ENCODE results near the gene PPP4R2.

PPP4R2 gene

GRCh38 chr3:73070675-73071575 is 74.3 kb downstream of the PPP4R2 start:
- no peak for DNase-seq (ENCODE audit: low read depth)

GRCh38 chr3:73071952-73072351 is 75.3 kb downstream of the PPP4R2 start:
- no peak for DNase-seq (ENCODE audit: low read depth)

GRCh38 chr3:73072634-73073033 is 76.0 kb downstream of the PPP4R2 start:
- no peak for DNase-seq (ENCODE audit: low read depth)

DNA sequence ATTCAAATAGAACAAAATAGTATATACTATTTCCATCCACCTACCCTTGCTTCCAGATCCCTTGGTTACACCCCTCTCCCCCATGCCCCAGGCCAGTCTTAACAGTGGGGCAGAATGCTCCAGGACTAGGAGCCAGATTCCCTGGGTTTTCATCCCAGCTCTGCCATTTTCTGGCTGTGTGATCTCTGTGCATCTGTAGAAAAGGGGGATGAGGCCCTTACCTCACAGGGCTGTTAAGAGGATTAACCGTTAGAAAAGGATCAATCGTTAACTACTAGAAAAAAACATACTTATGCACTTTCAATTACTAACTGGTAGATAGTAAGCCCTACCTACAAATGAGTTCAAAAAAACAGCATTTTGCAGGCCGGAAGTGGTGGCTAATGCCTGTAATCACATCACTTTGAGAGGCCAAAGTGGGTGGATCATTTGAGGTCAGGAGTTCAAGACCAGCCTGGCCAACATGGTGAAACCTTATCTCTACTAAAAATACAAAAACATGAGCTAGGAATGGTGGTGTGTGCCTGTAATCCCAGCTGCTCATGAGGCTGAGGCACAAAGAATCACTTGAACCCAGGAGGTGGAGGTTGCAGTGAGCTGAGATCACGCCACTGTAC is 76.6 kb downstream of the PPP4R2 start:
- no peak for DNase-seq (ENCODE audit: low read depth)

DNA sequence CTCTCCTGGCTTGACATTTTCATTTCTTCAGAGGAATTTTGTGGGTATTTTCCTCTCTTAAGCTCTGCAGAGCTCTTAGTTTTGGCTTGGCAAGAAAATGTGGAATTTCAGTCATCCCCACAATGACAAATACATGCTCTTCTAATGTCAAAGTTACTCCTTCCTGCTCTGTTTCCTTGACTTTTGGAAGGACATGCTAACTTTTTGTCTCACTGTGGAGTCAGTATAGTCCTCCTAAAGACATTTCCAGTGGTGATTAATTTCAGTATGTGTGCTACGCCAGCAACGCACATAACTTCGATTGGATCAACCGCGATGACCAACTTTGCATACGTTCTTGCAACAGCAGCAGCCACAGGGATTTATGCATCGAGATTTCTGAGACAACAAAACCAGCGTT is 78.2 kb downstream of the PPP4R2 start:
- no peak for DNase-seq (ENCODE audit: low read depth)

- no peak for DNase-seq (ENCODE audit: low read depth)
Measured at GRCh38 chr3:73080216-73080966, 83.8 kb downstream of the PPP4R2 start.

- no peak for DNase-seq (ENCODE audit: low read depth)
Measured at GRCh38 chr3:73081140-73081539, 84.5 kb downstream of the PPP4R2 start.

DNA sequence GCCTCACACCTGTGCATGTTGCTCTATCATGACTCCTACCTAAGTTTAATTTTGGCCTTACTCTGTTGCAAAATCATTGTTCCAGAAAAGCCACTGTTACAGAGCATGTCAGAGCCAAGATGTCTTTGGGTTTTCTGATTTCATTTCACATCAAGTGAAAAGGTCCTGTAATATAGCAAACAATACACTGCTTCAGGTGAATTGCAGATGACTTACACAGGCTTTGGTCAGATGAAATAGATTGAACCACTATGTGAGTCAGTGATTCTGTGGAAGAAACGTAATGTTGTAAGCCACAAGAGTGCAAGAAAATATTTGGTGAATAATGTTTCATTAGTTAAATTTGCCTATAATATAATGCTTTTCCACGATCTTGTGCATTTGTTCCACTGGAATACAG is 87.6 kb downstream of the PPP4R2 start:
- DNase-seq (ENCODE audit: low read depth), result no peak

DNA sequence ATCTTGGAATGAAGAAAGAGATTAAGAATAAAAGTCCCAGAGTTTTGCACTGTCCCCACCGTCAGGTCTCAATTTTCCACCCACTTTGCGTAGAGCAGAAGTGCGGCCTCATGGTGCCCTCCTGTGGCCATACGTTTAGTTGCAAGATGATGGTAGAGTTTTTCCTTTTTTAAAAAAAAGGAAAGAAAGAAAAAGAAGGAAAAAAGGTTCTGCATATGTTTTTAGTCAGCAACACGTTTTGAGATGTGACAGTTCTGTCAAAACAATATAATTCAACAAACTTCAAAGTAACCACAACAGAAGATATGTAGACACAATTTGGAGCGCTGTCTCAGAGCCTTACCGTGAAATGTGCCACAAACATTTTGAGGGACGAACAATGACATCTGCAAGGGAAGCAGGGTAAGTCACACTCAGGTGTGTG is 89.5 kb downstream of the PPP4R2 start:
- peak; percentile 18 for DNase-seq (ENCODE audit: low read depth)

DNA sequence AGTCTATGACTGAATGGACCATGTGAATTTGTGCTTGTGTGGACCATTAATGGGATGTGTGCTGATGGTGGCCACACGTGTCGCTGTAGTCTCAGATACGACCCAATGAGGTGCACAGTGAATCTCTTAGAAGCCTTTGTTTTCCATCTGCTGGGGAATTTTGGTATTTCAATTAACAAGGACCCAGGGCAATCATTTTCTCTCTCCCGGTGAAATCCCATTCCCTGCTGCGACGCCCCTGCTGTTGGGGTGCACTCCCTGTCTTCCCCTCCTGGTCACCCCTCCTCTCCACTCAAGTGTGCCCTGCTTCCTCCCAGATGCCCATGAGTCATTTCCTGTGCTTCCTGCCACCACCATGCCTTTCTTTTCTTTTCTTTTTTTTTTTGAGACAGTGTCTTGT is 97.5 kb downstream of the PPP4R2 start:
- no peak for DNase-seq (ENCODE audit: low read depth)

DNA sequence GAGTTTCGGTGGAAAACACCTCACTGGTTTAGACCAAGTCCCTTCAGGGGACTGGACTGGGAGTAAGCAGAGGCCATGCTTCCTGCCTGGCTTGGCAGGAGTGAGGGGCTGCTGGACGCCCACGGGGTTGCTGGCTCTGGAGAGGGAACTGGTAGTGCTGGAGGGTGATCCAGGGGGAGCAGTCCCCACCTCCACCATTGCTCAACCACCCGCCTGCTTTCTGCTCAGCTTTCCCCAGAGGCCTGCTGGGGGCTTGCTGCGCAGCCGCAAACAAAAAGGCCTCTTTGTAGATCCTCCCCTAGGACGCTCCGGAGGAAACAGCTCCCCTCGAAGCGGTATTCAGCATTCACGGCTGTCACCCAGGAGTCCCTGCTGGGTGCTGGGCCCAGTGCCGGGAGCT is 98.3 kb downstream of the PPP4R2 start:
- DNase-seq (ENCODE audit: low read depth), result no peak

DNA sequence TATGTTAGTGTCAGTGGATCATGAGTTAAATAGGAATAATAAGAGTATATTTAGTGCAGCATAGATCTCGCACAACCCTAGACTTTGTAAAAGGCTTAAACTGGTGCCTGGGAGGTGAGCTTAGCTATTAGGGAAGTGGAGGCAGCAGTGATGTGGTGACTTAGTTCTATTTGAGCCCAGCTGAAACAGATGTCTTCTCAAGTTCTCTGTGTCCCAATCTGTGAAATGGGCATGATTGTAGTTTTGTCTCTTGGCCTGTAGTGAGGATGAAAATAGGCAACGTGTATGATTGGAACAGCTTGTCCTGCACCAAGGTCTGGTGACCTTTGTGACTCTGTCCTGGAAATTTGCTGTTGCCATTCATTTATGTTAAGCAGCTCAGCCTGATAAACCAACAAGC is 99.6 kb downstream of the PPP4R2 start:
- DNase-seq (ENCODE audit: low read depth), result no peak

DNA sequence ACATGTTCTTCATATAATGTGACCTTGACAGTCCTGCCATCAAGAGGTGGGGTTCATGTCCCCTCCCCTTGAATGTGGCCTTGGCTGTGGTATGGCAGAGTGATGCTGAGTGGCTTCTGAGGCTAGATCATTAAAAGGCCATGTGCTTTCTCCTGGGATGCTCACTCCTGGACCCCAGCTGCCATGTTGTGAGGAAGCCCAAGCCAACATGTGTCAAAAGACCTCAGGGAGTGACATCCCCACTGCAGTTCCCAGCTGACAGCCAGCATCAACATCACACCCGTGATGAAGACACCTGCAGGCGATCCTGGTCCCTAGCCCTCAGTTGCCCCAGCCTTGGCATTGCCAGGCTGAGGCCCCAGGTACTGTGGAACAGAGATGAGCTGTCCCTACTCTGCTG is 101.4 kb downstream of the PPP4R2 start:
- DNase-seq (ENCODE audit: low read depth), result no peak

DNA sequence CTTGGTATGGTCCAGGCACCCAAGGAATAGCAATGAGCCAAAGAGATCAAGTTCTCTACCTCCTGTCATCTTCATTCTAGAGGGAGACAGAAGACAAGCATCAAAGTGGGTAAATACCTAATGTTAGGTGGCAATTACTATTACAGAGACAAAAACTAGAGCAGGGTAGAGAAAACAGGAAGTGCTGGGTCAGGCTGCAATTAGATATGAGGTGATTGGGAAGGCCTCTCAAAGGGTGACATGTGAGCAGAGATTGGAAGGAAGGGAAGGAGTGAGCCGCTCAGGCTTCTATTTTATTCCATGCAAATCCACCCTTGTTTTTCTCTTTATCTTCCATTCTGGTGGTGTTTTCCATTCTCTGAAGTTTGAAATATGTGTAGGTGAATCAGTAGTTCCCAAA is 102.3 kb downstream of the PPP4R2 start:
- no peak for DNase-seq (ENCODE audit: low read depth)

GRCh38 chr3:73100741-73101559 is 104.3 kb downstream of the PPP4R2 start:
- DNase-seq (ENCODE audit: low read depth), result peak; percentile 74

DNA sequence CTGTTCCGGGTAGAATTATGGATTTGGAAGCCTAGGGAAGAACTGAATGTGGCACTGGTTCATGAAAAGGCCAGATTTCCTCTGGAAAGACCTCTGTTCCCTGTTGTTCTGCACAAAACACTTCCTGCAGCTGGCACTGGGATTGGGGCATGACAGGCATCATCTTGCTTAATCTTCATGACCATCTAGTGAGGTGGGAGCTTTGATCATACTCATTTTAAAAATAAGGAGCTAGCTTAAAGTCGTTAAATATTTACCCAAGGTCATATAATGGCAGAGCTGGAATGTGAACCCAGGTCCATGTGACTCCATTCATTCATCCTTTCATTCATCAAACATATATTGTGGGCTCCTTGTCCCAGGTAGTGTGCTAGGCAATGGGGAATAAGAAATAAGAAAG is 105.3 kb downstream of the PPP4R2 start:
- DNase-seq (ENCODE audit: low read depth), result no peak

DNA sequence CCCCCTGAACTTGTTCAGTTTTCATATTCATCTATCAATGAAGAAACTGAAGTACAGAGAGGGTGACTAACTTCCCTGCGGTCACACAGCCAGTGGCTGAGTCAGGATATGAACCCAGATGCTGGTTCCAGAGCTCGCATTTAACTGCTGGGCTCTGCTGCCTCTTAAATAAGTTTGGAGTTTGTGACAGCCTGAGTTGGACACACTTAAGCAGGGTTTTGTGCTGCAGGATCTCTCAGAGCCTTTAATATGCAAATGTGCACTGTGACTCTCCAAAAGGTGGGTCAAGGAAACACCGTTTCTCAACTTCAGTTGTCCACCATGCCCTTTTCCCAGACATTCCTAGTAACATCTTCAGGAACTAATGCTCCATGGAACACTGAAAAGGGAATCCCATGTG is 110.6 kb downstream of the PPP4R2 start:
- DNase-seq (ENCODE audit: low read depth), result no peak

DNA sequence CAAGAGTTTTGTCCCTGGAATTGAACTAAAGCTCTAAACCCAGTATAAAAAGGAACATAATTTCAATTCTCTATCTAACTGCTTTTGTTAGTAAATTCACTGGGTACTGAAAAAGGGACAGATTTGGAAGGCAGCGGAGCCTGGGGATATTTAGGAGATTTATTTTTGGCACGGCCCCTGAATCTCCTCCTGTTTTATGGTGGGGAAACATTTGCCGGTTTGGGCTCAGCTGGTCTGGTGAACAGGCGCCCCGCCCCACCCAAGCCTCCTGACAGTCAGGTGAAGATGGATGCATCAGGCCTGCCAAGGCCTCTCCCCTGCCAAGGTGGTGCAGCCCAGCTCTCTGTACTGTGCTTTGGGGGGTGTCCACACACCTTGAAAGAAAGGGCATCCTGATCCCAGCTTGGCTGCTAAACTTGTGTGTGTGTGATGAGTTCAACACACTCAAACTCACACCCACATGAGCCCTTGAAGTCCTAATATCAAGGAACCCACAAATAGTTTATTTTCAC is 111.1 kb downstream of the PPP4R2 start:
- no peak for DNase-seq (ENCODE audit: low read depth)

- no peak for DNase-seq (ENCODE audit: low read depth)
Measured at GRCh38 chr3:73108750-73109149, 112.1 kb downstream of the PPP4R2 start.

DNA sequence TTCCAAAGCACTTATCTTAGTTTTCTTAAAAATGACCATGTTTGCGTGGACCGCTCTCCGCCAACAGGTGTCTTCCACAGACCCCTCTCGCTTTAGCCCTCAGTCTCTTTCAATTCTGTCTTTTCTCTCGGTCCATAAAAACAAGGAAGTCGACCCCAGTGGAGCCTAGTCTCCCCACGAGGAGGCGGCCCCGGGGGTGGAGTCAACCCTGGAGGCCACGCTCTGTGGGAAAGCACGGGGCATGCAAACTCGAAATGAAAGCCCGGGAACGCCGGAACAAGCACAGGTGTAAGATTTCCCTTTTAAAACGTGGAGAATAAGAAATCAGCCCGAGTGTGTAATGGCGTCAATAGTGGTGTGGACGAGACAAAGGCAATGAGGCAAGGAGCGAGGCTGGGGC is 113.9 kb downstream of the PPP4R2 start:
- no peak for DNase-seq (ENCODE audit: low read depth)

DNA sequence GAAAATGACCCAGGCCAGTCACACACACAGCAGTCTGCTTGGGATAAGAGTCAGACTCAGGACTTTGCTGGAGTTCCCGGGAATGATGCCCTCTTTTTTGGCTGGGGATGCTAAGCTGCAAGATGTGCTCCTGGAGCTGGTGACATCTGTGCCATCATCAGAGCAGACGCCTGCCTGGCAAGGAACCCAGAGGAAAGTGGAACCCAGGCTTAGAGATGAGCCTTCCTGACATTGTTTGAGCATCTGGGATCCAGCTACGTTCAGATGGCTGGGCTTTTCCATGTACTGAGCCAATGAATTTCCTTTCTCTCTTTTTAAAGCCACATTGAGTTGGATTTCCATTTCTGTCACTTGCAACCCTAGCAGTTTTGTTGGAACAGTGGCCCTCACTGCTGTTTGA is 118.1 kb downstream of the PPP4R2 start:
- DNase-seq (ENCODE audit: low read depth), result no peak

- DNase-seq (ENCODE audit: low read depth), result no peak
Measured at GRCh38 chr3:73115806-73116205, 119.2 kb downstream of the PPP4R2 start.
